GM12801 (cell line): ENCODE measurements around the gene RIBC2.

Experiments
- CTCF ChIP-seq: IDR thresholded peaks from one replicate; pipeline ENCODE4 v1.5.1; 2011; ENCODE audit warnings: control low read depth; ENCODE audit not compliant: insufficient read length; ENCODE audit errors: extremely low read depth

RIBC2 gene

GRCh38 chr22:45434981-45435380, 21.5 kb downstream of the RIBC2 start:
- no peak for TF ChIP-seq CTCF

GRCh38 chr22:45435544-45436139, 22.1 kb downstream of the RIBC2 start:
- peak; percentile 67 for TF ChIP-seq CTCF

GRCh38 chr22:45438336-45438735, 24.8 kb downstream of the RIBC2 start:
- no peak for TF ChIP-seq CTCF

- TF ChIP-seq CTCF = no peak
Measured at GRCh38 chr22:45441138-45441537, 27.6 kb downstream of the RIBC2 start.

GRCh38 chr22:45442116-45442515, 28.6 kb downstream of the RIBC2 start:
- no peak for TF ChIP-seq CTCF

GRCh38 chr22:45444168-45444567, 30.7 kb downstream of the RIBC2 start:
- no peak for TF ChIP-seq CTCF

DNA sequence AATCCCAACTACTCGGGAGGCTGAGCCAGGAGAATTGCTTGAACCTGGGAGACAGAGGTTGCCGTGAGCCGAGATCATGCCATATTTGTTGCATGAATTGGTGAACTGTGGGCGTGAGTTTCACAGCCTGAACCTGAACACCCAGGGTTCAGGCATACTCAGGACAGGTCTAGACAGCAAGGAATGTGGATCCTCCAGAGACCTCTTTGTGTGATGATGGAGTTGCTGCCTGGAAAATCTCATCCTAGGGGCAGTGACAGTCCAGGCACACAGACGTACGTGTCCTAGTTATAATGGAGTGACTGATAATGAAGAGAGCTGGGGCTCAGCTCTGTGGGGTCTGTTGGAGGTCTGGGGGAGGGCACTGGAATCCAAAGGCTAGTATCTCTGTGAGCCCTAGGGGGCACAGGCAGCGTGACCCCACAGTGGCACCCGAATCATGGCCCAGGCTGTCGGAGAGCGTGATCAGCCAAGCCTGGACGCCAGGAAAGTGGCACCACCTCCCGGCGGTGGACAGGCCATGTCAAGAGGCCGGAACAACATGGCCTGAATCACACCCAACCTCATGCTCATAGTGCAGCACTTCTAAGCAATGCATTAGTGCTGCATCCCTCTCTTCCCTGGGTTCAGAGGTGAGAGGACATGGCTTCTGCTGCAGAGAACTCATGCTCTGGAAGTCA, 31.7 kb downstream of the RIBC2 start:
- TF ChIP-seq CTCF = no peak

- TF ChIP-seq CTCF = no peak
Measured at GRCh38 chr22:45446216-45446615, 32.7 kb downstream of the RIBC2 start.
